ENCODE results near the gene UNC5B.
A peak's percentile ranks its signal among the peaks of the same experiment; 100 is the strongest.

The UNC5B gene

GRCh38 chr10:71265201-71265575 is 52.8 kb downstream of the UNC5B start:
- Histone ChIP-seq H3K4me2 (ENCODE audit: insufficient read depth, low read length) (no peak overlapping the region), H3K27ac (ENCODE audit: low read length) (no peak overlapping the region), H3K9ac (ENCODE audit: low read depth, low read length) (no peak overlapping the region), H3K79me2 (ENCODE audit: insufficient read depth, low read length) (no peaks in the 10 kb centered on the region), H3K27me3 (ENCODE audit: insufficient read depth, low read length, poor library complexity) (no peaks in the 10 kb centered on the region), H3K4me1 (ENCODE audit: insufficient read depth, low read length) (no peaks in the 10 kb centered on the region), H3K9me3 (ENCODE audit: insufficient read depth, low read length, severe bottlenecking) (no peaks in the 10 kb centered on the region), H4K20me1 (ENCODE audit: insufficient read depth, low read length) (no peaks in the 10 kb centered on the region), H2AFZ (ENCODE audit: low read depth, low read length) (no peak overlapping the region), H3K4me3 (ENCODE audit: low read depth in 1 of 2, low read length in 2 of 2) (no peak overlapping the region), H3K36me3 (ENCODE audit: insufficient read depth, low read length) (no peaks in the 10 kb centered on the region)
- DNase-seq (no peak), ATAC-seq (ENCODE audit: insufficient read depth, low read depth) (no peak)
- TF ChIP-seq CTCF (IDR thresholded peaks at IDR 0.05; ENCODE audit: borderline replicate concordance, extremely low read depth, low read length, poor library complexity, severe bottlenecking) (no peak), EZH2 (IDR thresholded peaks at IDR 0.05; ENCODE audit: borderline replicate concordance, low read depth, low read length, severe bottlenecking) (no peak)

GRCh38 chr10:71265618-71266146 is 53.3 kb downstream of the UNC5B start:
- Histone ChIP-seq H3K4me1 (ENCODE audit: insufficient read depth, low read length) (no peaks in the 10 kb centered on the region), H3K36me3 (ENCODE audit: insufficient read depth, low read length) (no peaks in the 10 kb centered on the region), H2AFZ (ENCODE audit: low read depth, low read length) (no peak overlapping the region), H3K4me2 (ENCODE audit: insufficient read depth, low read length) (no peak overlapping the region), H3K9me3 (ENCODE audit: insufficient read depth, low read length, severe bottlenecking) (no peaks in the 10 kb centered on the region), H4K20me1 (ENCODE audit: insufficient read depth, low read length) (0 out of 2 replicates have a peak, but pooled peaks cover 3% of the 10 kb centered on the region), H3K4me3 (ENCODE audit: low read depth in 1 of 2, low read length in 2 of 2) (no peak overlapping the region), H3K27ac (ENCODE audit: low read length) (no peak overlapping the region), H3K79me2 (ENCODE audit: insufficient read depth, low read length) (no peaks in the 10 kb centered on the region), H3K27me3 (ENCODE audit: insufficient read depth, low read length, poor library complexity) (no peaks in the 10 kb centered on the region), H3K9ac (ENCODE audit: low read depth, low read length) (no peak overlapping the region)
- DNase-seq (no peak), ATAC-seq (ENCODE audit: insufficient read depth, low read depth) (no peak)
- no peak for TF ChIP-seq CTCF (IDR thresholded peaks at IDR 0.05; ENCODE audit: borderline replicate concordance, extremely low read depth, low read length, poor library complexity, severe bottlenecking)

- no peaks in the 10 kb centered on the region for H3K36me3 ChIP-seq (ENCODE audit: insufficient read depth, low read length)
- peaks cover 9% of the 10 kb centered on the region; the same call in 1 of the 2 replicates for H4K20me1 ChIP-seq (ENCODE audit: insufficient read depth, low read length)
- no peak overlapping the region for H3K27ac ChIP-seq (ENCODE audit: low read length)
- H3K79me2 ChIP-seq (ENCODE audit: insufficient read depth, low read length), result no peaks in the 10 kb centered on the region
- H3K4me1 ChIP-seq (ENCODE audit: insufficient read depth, low read length), result no peaks in the 10 kb centered on the region
- no peak overlapping the region for H3K4me2 ChIP-seq (ENCODE audit: insufficient read depth, low read length)
- DNase-seq, result peak; percentile 23
- no peak for TF ChIP-seq CTCF (IDR thresholded peaks at IDR 0.05; ENCODE audit: borderline replicate concordance, extremely low read depth, low read length, poor library complexity, severe bottlenecking)
- no peak for TF ChIP-seq EZH2 (IDR thresholded peaks at IDR 0.05; ENCODE audit: borderline replicate concordance, low read depth, low read length, severe bottlenecking)
- H3K9ac ChIP-seq (ENCODE audit: low read depth, low read length), result no peak overlapping the region
- H3K27me3 ChIP-seq (ENCODE audit: insufficient read depth, low read length, poor library complexity), result no peaks in the 10 kb centered on the region
- H3K9me3 ChIP-seq (ENCODE audit: insufficient read depth, low read length, severe bottlenecking), result no peaks in the 10 kb centered on the region
- ATAC-seq (ENCODE audit: insufficient read depth, low read depth), result peak; percentile 22; the same call in 1 of the 3 replicates
- no peak overlapping the region for H3K4me3 ChIP-seq (ENCODE audit: low read depth in 1 of 2, low read length in 2 of 2)
- no peak overlapping the region for H2AFZ ChIP-seq (ENCODE audit: low read depth, low read length)
Observed at GRCh38 chr10:71266147-71266917, 54.0 kb downstream of the UNC5B start.
